ENCODE results near the gene GPR68.
"Not testable (repeated sequence)": the region's sequence is repeated elsewhere in the genome, so short reads cannot be mapped to it uniquely, and the experiment has no call there.

The GPR68 gene

GRCh38 chr14:91252871-91253794 is 8.6 kb upstream of the GPR68 start:
- peak; percentile 30 for DNase-seq

DNA sequence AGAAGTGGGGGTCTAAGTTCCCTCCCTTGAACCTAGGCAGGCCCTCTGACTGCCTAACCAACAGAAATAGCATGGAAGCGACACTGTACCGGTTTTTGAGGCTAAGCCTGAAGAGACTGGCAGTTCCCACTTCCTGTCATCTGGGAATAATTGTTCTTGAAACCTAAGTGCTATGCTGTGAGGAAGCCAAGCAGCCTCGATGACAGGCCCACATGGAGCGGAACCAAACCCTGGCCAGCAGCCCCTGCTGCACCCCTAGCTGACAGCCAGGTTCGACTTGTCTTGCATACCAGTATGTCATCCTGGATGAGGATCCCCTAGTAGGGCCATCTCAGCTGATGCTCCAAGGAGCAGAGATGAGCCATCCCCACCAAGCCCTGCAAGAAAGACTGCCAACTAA is 6.4 kb upstream of the GPR68 start:
- no peak for DNase-seq

GRCh38 chr14:91249841-91250616 is 5.5 kb upstream of the GPR68 start:
- DNase-seq, result peak; percentile 47

DNA sequence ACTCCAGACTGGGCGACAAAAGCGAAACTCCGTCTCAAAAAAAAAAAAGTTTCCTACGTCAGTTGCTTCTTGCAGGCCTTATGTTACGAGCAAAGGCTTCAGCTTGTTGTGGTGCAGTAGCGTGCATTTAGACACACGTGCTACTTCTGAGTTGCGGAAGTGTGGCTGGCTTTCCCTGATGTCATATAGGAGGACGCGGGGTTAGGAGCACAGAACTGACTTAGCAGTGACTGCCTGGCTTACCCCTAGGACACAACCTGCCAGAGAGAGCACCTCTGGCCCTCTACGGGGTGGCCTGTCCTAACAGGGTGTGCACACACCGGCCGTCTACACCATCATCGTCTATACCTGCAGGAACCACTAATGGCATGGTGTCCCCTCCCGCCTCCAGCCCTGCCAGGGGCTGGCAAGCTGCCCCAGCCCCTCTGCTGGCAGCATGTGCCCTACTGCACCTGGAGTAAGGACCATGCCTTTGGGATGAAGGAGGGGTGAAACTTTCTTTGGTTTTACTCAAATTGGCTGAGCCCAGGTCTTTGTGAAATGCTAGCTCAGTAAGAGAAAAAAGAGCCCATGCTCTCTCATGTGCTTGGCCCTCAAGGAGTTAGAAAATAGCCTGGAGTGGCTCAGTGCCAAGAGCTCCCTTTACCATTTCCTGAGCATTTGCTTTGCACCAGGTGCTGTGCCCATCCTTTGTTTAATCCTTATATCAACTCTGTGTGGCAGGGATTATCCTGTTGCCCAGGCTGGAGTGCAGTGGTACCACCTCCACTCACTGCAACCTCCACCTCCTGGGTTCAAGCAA is 1.7 kb upstream of the GPR68 start:
- peak; percentile 78 for DNase-seq

DNA sequence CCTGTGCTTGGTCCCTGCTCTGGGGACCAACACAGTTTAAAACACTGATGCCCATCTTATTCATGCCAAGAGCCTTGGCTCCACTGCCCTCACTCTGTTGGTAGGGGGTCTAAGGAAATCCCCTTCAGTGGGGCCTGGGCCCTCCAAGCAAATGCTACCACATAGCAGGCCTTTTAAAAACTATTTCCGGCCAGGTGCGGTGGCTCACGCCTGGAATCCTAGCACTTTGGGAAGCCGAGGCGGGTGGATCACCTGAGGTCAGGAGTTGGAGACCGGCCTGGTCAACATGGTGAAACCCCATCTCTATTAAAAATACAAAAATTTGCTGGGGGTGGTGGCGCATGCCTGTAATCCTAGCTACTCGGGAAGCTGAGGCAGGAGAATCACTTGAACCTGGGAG is 1.1 kb upstream of the GPR68 start:
- DNase-seq, result not testable (repeated sequence)

DNA sequence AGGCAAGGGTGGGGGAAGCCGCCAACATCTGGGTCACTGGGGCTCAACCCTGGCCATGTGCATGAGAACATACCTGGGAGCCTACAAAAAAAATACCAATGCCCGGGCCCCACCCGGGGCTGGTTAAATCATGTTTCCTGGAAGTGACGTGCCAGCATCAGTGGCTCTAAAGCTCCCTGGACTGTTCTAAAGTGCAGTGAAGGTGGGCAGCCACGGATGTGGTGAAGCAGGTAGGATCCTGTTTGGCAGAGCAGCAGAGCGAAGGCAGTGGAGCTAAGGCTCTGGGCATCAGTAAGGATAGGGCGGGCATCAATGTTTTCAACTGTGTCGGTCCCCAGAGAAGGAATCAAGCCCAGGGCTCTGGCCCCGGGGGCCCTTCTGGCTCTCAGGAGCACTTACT is 525 bp upstream of the GPR68 start:
- DNase-seq, result peak; percentile 66

DNA sequence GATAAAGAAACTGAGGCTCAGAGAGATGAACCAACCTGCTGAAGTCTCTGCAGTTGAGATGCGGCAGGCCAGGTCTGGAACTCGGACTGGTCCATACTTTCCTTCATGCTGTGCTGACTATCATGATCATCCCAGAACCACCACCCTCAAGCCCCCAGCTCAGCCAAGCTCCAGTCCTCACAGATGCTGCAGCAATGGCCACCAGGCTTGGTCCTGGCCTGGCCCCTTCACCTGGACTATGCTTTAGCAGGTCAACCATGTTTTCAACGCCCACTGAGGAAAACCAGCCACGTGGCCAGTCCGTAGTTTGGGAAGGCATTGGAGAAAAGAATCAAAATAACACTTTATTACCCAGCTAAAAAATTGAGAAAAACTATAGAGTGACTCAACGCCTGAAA is 1.4 kb downstream of the GPR68 start:
- DNase-seq, result no peak

DNA sequence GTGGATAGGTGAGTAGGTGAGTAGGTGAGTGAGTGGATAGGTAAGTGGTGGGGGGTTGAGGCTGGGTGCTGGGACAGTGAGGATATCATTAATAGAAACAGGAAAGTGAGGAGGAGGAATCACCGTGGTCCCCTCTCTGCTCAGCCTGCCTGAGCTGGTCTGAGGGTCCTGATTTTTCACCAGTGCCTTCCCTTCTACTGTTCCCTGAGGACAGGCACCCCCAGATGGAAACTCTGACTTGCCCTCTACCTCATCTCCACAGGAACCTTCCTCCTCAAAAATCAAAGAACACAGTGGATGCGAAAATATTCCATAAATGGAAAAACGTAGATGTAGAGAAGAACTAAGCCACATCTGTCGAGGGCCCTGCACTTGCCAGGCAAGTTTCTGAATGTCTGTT is 1.9 kb downstream of the GPR68 start:
- no peak for DNase-seq

DNA sequence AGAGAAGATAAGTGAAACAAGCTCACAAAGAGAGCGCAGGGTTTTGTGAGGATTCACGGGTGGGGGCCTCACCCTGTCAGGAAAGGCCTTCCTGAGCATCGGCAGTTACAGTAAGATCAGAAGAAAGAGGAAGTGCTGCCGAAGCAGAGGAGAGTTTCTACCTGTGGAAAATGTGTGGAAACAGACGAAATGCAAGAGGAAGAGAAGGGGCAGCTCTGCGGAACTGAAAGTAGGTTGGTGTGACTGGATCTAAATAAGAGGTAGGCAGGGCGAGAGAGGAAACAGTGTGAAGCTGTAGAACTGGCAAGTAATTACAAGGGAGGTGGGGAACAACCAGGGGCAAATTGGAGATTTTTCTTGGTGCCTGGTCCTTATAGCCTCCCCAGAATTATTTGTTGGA is 2.6 kb downstream of the GPR68 start:
- DNase-seq, result no peak

- DNase-seq, result no peak
Measured at GRCh38 chr14:91238661-91239060, 5.8 kb downstream of the GPR68 start.

- no peak for DNase-seq
Measured at GRCh38 chr14:91238085-91238484, 6.4 kb downstream of the GPR68 start.

GRCh38 chr14:91237219-91237618 is 7.3 kb downstream of the GPR68 start:
- DNase-seq, result no peak

DNA sequence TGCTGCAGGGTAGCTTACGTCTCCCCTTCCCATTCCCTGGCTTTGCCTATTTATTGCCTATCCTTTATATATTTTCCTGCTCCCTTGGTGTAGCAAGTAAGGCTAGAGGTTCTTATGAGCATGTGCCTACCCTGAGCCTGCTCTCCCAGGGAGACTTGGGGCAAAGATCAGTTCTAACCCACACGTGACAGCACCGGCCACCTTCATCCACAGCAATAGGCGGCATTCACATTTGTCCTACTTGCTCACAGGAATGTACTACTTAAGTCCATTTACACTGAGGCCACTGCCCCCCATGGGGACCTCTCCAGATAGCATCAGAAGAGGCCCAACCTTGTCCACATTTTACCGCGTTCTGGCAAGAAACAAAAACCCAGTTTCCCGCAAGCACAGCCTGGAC is 8.7 kb downstream of the GPR68 start:
- DNase-seq, result no peak

DNA sequence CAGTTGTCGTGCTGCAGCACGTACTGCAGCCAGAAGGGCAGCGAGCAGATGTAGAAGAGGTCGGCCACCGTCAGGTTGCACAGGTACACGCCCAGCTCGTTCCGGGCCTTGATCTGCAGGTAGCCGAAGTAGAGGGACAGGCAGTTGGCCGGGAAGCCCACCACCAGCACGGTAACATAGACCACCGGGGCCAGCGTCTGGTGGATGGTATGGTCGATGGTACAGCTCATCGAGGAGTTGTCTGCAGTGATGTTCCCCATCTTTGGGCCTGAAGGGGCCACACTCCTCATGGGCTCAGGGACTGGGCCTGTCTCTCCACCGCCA is 9.8 kb downstream of the GPR68 start:
- no peak for DNase-seq

GRCh38 chr14:91233936-91234790 is 10.3 kb downstream of the GPR68 start:
- no peak for DNase-seq

DNA sequence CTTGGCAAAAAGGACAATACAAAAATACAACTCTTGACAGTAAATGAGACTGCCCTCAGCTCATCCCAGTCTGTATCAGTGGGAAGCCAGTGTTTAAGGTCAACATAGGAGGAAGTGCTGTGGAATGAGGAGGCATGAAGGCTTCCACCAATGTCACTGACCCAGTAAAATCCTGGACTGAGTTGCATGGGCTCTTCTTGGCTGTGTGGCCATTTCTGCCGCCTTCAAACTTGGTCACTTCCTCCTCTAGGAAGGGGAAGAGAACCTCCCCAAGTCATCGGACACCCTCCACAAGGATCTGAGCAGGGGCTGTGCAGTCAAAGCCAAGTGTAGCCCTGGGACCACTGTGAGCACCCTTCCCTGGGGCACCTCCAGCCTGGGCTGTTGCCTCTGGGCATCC is 11.9 kb downstream of the GPR68 start:
- DNase-seq, result no peak

- DNase-seq, result no peak
Measured at GRCh38 chr14:91232052-91232451, 12.5 kb downstream of the GPR68 start.

DNA sequence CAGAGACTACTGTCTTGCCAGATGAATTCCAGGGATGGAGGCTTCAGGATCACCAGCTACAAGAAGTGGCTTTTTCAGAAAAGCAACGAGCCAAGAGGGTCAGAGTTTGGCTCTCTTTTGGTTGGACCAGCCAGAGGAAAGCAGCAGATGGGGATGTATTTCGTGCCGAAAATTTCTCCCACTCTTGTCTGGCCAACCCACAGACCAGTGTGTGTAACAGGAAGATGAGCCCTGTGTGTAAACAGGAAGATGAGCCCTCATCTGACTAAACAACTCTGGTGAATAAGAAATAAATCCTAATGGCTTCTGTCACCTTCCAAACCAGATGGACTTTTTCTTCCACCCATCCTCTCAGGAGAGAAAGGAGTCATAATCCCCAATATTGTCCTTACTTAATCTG is 13.1 kb downstream of the GPR68 start:
- DNase-seq, result no peak

DNA sequence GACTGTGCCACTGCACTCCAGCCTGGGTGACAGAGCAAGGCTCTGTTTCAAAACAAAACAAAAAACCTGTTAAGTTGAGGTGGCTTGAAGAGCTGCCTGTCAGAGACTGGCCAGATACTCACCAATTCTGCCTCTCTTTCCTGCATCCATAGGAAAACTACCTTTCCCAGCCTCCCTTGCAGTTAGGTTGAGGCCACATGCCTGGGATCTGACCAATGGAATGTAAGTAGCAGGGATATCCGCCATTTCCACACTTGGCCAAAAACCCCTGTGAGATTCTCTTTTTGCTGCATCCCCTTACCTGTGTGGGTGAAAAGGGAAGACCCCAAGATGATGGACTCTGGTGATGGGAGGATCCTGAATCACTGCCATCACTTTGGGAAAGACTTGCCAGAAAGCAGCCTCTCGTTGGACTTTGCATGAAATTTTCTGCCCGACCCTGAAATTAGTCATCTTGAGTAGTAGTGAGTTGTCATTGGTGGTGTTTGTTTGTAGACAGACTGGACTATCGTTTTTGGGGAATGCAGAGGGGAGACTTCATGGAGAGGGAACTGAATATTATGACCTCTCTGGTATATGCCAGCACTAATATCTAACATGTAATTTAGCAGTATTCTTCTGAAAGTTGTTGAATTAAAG is 14.0 kb downstream of the GPR68 start:
- no peak for DNase-seq

- DNase-seq, result peak; percentile 45
Measured at GRCh38 chr14:91229743-91230200, 14.7 kb downstream of the GPR68 start.

DNA sequence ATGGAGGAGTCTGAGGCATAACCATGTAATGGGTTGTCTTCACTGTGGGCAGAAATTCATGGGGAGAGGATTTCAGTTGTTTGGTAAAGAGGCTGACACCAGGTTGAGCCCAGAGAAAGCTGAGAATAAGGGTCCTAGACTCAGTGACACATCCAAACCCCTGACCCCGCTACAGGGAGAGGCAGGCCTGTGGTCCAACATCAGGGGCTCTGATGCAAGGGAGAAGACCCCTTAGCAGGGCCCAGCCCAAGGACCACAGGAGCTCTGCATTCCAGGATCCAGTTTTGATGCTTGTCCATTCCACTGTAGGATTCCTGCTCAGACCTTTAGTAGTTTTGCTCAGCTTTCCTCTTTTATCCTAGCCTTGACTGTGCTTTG is 15.5 kb downstream of the GPR68 start:
- no peak for DNase-seq

Measured in effector CD4-positive, alpha-beta T cell (primary cell).